ENCODE data around the gene HAUS8.

- TF ChIP-seq CTCF (IDR thresholded peaks at IDR 0.05): no peak
- no peak for TF ChIP-seq POLR2A (IDR thresholded peaks at IDR 0.05)
These were observed 16.6 kb upstream of the HAUS8 start for GRCh38 chr19:17091758-17092333.

All from body of pancreas (tissue), 4 donors.